GM18858 (cell line): ENCODE data around the gene ZFYVE28.

Source experiments
- ATAC-seq: cut with Tn5 transposase; IDR thresholded peaks from one replicate; pipeline ENCODE4 v1.9.1; 2021; ENCODE audit not compliant: unreplicated experiment

Gene ZFYVE28

DNA sequence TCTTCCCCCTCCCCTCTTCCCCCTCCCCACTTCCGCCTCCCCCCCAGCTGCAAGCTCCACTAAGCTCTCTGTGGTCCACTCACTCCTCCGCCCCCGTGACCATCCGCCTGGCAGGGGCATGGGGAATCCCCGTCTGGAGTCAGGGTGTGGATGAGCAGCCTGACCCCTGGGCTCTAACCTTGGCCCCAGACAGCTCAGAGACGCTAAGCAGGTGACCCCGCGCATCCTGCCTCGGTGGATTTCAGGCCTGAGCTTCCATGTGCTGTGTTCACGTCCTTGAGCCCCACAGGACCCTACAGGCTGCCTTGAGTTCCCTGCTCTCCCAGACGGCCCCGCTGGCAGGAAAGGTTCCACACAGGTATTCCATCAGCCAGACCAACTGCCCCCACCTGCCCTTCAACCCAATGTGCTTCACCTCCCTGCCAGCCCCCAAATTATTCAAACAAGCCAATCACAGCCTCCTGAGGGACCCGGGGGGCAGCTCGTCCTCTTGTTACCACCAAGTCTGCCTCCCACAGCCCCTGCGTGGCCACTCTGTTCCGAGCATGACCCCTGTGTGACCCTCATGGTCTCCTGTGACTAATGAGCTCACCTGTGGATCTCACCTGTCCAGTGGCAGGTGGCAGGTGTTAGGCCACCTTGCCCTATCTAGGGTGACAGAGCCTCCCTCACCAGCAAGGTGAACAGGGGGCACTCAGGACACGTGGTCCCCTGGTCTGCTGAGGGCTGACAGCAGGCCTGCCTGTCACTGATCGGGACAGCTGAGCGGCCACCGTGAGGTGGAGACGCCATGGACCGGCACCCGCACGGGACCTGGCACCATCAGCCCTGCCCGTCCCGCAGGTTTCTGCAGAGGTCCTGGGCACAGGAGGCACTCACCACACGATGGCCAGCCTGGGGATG, 83.4 kb downstream of the ZFYVE28 start:
- ATAC-seq = no peak

DNA sequence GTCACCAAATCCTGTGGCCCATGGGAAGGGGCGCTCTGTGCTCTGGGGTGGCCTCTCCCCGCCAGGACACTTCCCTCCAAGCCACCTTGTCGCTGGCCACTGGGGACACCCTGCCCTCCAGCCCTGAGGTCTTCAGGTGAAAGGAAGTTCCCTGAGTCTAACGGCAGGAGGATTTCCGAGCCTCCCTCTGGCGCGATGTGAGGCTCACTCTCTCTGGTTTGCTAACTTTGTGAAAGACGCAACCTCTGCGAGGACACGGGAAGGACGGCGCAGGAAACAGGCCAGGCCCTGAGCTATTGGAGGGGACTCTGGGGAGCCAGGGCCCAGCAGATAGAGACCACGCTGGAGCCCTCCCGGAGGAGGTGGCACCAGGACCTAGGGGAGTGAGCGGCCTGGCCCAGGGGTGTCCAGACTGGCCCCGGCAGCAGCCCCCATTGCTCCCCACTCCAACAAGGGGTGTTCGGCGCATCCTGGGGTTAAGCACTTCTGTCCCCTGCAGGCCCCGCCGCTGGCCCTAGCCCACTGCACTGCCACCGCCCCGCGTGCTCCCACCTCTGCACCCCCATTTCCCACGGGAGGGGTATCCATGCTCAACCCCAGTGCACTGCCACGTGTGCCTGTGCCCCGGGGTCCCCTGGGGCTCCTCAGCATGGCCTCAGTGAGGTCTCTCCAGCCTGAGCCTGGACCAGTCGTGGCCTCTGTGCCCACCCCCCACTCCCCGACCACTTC, 84.4 kb downstream of the ZFYVE28 start:
- no peak for ATAC-seq

GRCh38 chr4:2333356-2333841, 85.0 kb downstream of the ZFYVE28 start:
- ATAC-seq = no peak

DNA sequence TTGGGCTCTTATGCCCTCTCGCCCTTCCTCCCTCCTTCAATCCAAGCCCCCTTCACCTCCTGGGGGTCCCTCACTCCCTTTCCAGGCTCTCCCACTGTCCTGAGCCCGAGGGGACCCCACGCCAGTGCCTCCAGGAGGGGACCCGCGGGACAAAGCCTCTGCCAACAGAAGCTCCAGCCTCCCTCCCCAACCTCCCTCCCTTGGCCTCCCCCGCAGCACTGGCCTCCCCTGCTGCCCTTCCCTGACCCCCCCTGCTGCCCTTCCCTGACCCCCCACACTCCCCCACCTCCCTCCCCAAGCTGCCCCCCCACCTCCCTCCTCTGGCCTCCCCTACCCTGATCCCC, 85.5 kb downstream of the ZFYVE28 start:
- no peak for ATAC-seq

- no peak for ATAC-seq
These were observed 86.1 kb downstream of the ZFYVE28 start for GRCh38 chr4:2332201-2332975.

- ATAC-seq = no peak
These were observed 86.8 kb downstream of the ZFYVE28 start for GRCh38 chr4:2331519-2332200.

GRCh38 chr4:2331043-2331420, 87.4 kb downstream of the ZFYVE28 start:
- ATAC-seq = no peak

- ATAC-seq = no peak
These were observed 88.1 kb downstream of the ZFYVE28 start for GRCh38 chr4:2330091-2331042.

- no peak for ATAC-seq
These were observed 90.9 kb downstream of the ZFYVE28 start for GRCh38 chr4:2327579-2327978.

- no peak for ATAC-seq
These were observed 93.6 kb downstream of the ZFYVE28 start for GRCh38 chr4:2324891-2325290.

- no peak for ATAC-seq
These were observed 95.6 kb downstream of the ZFYVE28 start for GRCh38 chr4:2322841-2323240.

GRCh38 chr4:2322227-2322626, 96.2 kb downstream of the ZFYVE28 start:
- ATAC-seq = no peak

DNA sequence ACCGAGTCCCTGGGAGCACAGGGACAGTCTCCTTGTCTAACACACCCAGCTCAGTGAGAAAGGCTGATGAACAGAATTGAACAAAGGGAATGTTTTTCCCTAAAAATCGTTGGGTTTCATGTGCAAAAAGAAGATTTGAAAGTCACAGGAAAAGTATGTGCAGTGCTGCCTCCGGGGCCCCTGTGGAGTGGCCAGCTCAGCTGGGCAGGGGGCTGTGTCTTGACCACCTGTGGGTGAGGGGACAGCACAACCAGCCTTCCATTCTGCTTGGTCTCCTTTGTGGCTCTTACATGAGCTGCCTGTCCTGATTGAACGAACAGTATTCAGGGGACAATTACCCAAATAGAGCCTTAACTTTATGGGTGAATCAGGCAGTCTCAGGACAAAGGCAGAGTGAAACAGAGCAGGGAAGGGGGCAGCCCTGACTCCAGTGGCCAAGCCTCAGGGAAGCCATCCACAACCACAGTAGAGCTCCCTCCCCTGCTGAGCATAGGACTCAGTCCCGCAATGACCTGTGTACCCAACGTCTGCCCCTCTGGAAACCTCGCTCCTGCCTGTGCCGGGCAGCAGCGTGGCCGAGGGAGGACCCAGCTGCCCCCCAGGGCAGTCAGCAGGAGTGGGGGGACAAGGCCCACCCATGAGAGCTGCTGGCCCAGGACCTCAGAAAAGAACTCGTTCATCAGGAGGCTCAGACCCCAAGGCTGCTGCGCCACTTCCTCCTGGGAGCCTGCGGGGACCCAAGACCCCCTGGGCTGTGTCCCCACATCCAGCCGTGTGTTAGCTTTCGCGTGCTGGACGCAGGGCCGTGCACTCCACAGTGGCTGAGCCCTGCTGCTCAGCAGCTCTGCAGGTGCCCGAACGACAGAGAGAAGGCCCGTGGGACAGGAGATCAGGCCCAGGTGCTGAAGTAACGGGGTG, 96.9 kb downstream of the ZFYVE28 start:
- no peak for ATAC-seq

DNA sequence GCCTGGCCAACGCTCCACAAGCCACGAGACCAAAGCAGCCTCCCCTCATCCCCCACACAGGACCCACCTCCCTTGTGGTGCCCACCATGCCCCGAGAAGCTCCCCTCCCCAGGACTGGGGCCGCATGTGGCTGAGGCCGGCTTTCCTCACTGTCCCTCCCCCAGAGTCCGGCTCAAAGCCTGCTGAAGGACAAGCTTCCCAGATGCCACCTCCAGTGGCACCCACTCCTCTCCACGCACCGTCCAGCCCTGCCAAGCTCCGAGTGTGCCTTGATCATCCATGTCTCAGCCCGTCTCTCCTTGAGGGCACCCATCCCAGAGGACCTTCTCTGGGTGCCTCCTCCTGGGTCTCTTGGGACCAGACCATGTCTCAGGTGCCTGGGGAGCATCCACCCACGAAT, 97.7 kb downstream of the ZFYVE28 start:
- no peak for ATAC-seq

DNA sequence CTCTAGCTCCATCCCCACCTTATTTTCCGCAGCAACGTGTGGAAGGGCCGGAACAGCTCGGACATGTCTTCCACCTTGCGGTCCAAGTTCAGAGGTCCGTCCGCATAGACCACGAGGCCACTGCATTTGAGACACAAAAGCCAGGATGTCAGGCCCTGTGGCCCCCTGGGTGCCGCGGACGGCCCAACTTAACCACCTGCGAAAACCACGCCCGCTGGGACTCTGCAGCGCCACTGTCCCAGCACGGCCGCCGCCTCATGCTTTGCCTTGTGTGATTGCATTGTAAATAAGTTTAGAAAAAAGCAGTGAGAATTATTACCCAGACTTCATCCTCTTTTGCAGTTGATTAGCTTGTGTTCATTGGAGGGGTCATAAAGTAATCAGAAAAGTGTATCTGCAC, 98.3 kb downstream of the ZFYVE28 start:
- no peak for ATAC-seq

- ATAC-seq = no peak
These were observed 99.6 kb downstream of the ZFYVE28 start for GRCh38 chr4:2318885-2319284.

GRCh38 chr4:2318476-2318875, 100.0 kb downstream of the ZFYVE28 start:
- ATAC-seq = no peak

GRCh38 chr4:2313366-2313765, 105.1 kb downstream of the ZFYVE28 start:
- ATAC-seq = no peak
